Measurements from ENCODE around the gene KLHL42. TPM values are rescaled to one million over a fixed set of nuclear protein-coding genes. Genes with fewer than 3 reads are reported as not detected.
"Not testable (repeated sequence)": the region's sequence is repeated elsewhere in the genome, so short reads cannot be mapped to it uniquely, and the experiment has no call there.

Gene KLHL42, protein sequence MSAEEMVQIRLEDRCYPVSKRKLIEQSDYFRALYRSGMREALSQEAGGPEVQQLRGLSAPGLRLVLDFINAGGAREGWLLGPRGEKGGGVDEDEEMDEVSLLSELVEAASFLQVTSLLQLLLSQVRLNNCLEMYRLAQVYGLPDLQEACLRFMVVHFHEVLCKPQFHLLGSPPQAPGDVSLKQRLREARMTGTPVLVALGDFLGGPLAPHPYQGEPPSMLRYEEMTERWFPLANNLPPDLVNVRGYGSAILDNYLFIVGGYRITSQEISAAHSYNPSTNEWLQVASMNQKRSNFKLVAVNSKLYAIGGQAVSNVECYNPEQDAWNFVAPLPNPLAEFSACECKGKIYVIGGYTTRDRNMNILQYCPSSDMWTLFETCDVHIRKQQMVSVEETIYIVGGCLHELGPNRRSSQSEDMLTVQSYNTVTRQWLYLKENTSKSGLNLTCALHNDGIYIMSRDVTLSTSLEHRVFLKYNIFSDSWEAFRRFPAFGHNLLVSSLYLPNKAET
- 10 to 100 TPM; 16.5 to 30.4 (median 23.9) TPM for total RNA-seq

DNA sequence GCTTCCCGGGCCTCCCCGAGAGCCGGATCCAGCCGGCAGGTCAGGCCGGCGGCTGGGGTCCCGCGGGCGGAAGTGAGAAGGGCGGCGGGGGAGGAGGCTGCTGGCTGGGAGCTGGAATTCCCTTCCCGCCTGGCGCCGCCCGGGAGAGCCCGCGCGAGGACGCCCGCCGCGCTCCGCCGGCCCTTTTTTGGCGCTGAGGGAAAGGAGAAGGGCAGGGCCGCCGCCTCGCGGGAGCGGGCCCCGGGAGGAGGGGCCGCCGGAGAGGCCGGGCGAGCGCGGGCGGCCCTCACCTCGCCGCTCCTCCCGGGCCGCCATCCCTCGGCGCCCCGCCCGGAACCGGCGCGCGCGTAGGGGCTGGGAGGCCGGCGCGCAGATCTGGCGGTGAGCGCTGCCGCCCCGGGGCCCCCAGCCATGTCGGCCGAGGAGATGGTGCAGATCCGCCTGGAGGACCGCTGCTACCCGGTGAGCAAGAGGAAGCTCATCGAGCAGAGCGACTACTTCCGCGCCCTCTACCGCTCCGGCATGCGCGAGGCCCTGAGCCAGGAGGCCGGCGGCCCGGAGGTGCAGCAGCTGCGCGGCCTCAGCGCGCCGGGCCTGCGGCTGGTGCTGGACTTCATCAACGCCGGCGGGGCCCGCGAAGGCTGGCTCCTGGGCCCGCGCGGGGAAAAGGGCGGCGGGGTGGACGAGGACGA is at the start of gene KLHL42, which contains the start of gene MANSC4:
Gene KLHL42, plus strand, starts transcription at position 314 of the 692 bp plus-strand sequence. Its CDS starts 98 bp downstream, at position 412.
Gene MANSC4, minus strand, starts transcription at position 317 of the 692 bp plus-strand sequence. CDS start 8,960 bp downstream, outside the sequence.
- DNase-seq, result peak; percentile 60 to 83 (median 83)
- TF ChIP-seq, protein P1, sequence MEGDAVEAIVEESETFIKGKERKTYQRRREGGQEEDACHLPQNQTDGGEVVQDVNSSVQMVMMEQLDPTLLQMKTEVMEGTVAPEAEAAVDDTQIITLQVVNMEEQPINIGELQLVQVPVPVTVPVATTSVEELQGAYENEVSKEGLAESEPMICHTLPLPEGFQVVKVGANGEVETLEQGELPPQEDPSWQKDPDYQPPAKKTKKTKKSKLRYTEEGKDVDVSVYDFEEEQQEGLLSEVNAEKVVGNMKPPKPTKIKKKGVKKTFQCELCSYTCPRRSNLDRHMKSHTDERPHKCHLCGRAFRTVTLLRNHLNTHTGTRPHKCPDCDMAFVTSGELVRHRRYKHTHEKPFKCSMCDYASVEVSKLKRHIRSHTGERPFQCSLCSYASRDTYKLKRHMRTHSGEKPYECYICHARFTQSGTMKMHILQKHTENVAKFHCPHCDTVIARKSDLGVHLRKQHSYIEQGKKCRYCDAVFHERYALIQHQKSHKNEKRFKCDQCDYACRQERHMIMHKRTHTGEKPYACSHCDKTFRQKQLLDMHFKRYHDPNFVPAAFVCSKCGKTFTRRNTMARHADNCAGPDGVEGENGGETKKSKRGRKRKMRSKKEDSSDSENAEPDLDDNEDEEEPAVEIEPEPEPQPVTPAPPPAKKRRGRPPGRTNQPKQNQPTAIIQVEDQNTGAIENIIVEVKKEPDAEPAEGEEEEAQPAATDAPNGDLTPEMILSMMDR (IDR thresholded peaks at IDR 0.05), result peak in 1 of 6 experiments; percentile 30
- peak in 1 of 2 donors; percentile 37 for TF ChIP-seq POLR2A (IDR thresholded peaks at IDR 0.05)
- H3K4me1 ChIP-seq, result peaks cover 0 to 18% (median 0%) of the 10 kb centered on the region in 4 donors
- H3K27me3 ChIP-seq, result no peaks in the 10 kb centered on the region
- H3K27ac ChIP-seq, result peak within 1 kb of the TSS; percentile 78 to 98 (median 84)
- no peaks in the 10 kb centered on the region for H3K36me3 ChIP-seq
- peak within 1 kb of the TSS; percentile 63 to 89 (median 72) for H3K4me3 ChIP-seq
- no peaks in the 10 kb centered on the region for H3K9me3 ChIP-seq

- H3K27ac ChIP-seq, result no peak overlapping the region
- no peak for DNase-seq
- no peak overlapping the region for H3K4me3 ChIP-seq
- peaks cover 0 to 44% (median 0%) of the 10 kb centered on the region in 3 donors for H3K36me3 ChIP-seq
- H3K9me3 ChIP-seq, result no peaks in the 10 kb centered on the region
- H3K4me1 ChIP-seq, result no peaks in the 10 kb centered on the region
- TF ChIP-seq, protein P1 (IDR thresholded peaks at IDR 0.05), result peak in 3 of 6 experiments; percentile 23 to 39 (median 34)
- TF ChIP-seq POLR2A (IDR thresholded peaks at IDR 0.05), result no peak
- no peaks in the 10 kb centered on the region for H3K27me3 ChIP-seq
These were observed 47.8 kb upstream of the KLHL42 start for GRCh38 chr12:27732281-27732680.

GRCh38 chr12:27733052-27733656 is 46.9 kb upstream of the KLHL42 start:
- TF ChIP-seq POLR2A (IDR thresholded peaks at IDR 0.05), result no peak
- TF ChIP-seq, protein P1 (IDR thresholded peaks at IDR 0.05), result peak; percentile 42 to 96 (median 83)
- Histone ChIP-seq H3K27me3 (no peaks in the 10 kb centered on the region), H3K27ac (no peak overlapping the region), H3K36me3 (peaks cover 0 to 46% (median 0%) of the 10 kb centered on the region in 3 donors), H3K9me3 (no peaks in the 10 kb centered on the region), H3K4me3 (no peak overlapping the region), H3K4me1 (no peaks in the 10 kb centered on the region)
- DNase-seq, result peak in 1 of 3 donors; percentile 60

GRCh38 chr12:27733791-27734190 is 46.2 kb upstream of the KLHL42 start:
- Histone ChIP-seq H3K4me1 (no peaks in the 10 kb centered on the region), H3K9me3 (no peaks in the 10 kb centered on the region), H3K27me3 (no peaks in the 10 kb centered on the region), H3K27ac (no peak overlapping the region), H3K4me3 (no peak overlapping the region), H3K36me3 (peaks cover 0 to 50% (median 0%) of the 10 kb centered on the region in 3 donors)
- DNase-seq, result no peak
- no peak for TF ChIP-seq POLR2A (IDR thresholded peaks at IDR 0.05)
- TF ChIP-seq, protein P1 (IDR thresholded peaks at IDR 0.05), result no peak

GRCh38 chr12:27734321-27734720 is 45.7 kb upstream of the KLHL42 start:
- not testable (repeated sequence) for H3K4me3 ChIP-seq, H3K9me3 ChIP-seq, H3K27me3 ChIP-seq, DNase-seq, H3K27ac ChIP-seq, H3K4me1 ChIP-seq
- H3K36me3 ChIP-seq, result peaks cover 0 to 48% (median 0%) of the 10 kb centered on the region in 3 donors

Measured in Peyer's patch (tissue), 4 donors.